Stomach smooth muscle (tissue), 2 donors: ENCODE measurements around the gene ZSCAN23.

ENCODE experiments used
- H3K27ac ChIP-seq: one replicate; pipeline ENCODE4 v1.7.0; 2013; ENCODE audit warnings: mild to moderate bottlenecking, low read length, inconsistent platforms
- H3K27me3 ChIP-seq, 2 donors: one replicate each; pipeline ENCODE4 v1.7.0; 2013; ENCODE audit warnings: low read length in 2 of 2; ENCODE audit not compliant: insufficient read depth in 2 of 2, control insufficient read depth in 1 of 2
- H3K36me3 ChIP-seq, 2 donors: one replicate each; pipeline ENCODE4 v1.7.0; 2013; ENCODE audit warnings: low read length in 2 of 2; ENCODE audit not compliant: control insufficient read depth in 2 of 2, insufficient read depth in 2 of 2
- H3K4me1 ChIP-seq: one replicate; pipeline ENCODE4 v1.7.0; 2013; ENCODE audit warnings: low read length; ENCODE audit not compliant: control insufficient read depth, insufficient read depth
- H3K4me3 ChIP-seq, 2 donors: one replicate each; pipeline ENCODE4 v1.7.0; 2013; ENCODE audit warnings: low read length in 2 of 2
- H3K9ac ChIP-seq, 2 donors: one replicate each; pipeline ENCODE4 v1.7.0; 2013; ENCODE audit warnings: low read length in 2 of 2, mild to moderate bottlenecking in 1 of 2
- H3K9me3 ChIP-seq, 2 donors: one replicate each; pipeline ENCODE4 v1.7.0; 2013; ENCODE audit warnings: low read length in 2 of 2; ENCODE audit not compliant: control insufficient read depth in 2 of 2
- donor health status: healthy.
- donor health status: Pancreatic carcinoma.

The ZSCAN23 gene

DNA sequence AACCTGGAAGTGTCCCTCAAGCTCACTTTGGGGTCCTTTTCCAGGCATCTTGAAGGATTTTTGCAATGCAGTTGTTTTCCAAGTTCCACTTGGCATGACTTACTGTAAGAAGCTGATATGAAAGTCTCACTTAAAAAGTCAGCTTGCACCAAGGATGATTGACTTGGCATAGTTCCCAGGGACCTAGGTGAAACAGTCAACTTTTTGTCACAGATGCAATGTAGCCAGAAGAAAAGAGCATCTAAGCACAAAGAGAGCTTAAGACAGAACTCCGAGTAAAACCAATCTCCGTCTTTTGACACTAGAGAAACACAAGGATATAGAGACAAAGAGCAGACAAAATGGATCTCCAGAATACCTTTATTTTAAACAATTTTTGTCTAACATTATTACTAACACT lies 41.1 kb downstream of the ZSCAN23 start:
- Histone ChIP-seq H3K9ac (no peak overlapping the region), H3K27ac (no peak overlapping the region), H3K4me3 (no peak overlapping the region), H3K9me3 (no peaks in the 10 kb centered on the region), H3K4me1 (peaks cover 7% of the 10 kb centered on the region), H3K36me3 (peaks cover 0 to 7% of the 10 kb centered on the region in 2 donors), H3K27me3 (peaks cover 0 to 3% of the 10 kb centered on the region in 2 donors)

DNA sequence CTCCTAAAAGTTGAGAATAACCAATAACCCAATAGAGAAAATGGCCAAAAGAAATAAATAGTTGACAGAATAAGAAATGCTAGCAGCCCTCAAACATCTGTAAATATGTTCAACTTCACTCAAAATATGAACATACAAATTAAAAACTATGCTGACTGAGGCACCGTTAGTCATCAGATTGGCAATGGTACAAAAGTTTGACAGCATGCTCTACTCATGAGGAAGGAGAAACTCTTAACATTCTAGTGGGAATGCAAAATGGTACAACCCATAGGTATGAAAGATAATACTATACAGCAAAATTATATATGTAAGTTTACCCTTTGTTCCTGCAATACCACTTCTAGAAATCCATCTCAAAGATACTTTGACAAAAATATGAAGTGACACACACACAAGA lies 42.1 kb downstream of the ZSCAN23 start:
- Histone ChIP-seq H3K27me3 (no peaks in the 10 kb centered on the region), H3K9ac (no peak overlapping the region), H3K36me3 (peaks cover 0 to 10% of the 10 kb centered on the region in 2 donors), H3K4me1 (peaks cover 13% of the 10 kb centered on the region), H3K27ac (no peak overlapping the region), H3K9me3 (no peaks in the 10 kb centered on the region), H3K4me3 (no peak overlapping the region)

DNA sequence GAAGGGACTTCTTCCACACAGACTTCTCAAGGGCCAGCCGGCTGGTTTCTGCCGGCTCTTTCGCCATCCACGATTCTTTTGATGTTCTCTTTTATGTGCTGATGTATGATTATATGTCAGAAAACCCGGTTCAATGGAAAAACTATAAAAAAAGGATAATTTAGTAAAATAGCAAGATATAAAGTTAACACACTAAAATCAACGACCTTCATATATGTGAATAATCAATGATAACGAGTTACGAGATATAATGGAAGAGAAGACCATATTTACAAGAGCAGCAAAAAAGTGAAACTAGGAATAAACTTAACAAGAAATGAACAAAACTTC lies 43.2 kb downstream of the ZSCAN23 start:
- Histone ChIP-seq H3K9me3 (no peaks in the 10 kb centered on the region), H3K9ac (peak overlapping the region; percentile 92 to 93), H3K27ac (peak overlapping the region; percentile 37), H3K4me1 (peaks cover 13% of the 10 kb centered on the region), H3K27me3 (no peaks in the 10 kb centered on the region), H3K36me3 (peaks cover 0 to 10% of the 10 kb centered on the region in 2 donors), H3K4me3 (peak overlapping the region; percentile 96 to 98)

DNA sequence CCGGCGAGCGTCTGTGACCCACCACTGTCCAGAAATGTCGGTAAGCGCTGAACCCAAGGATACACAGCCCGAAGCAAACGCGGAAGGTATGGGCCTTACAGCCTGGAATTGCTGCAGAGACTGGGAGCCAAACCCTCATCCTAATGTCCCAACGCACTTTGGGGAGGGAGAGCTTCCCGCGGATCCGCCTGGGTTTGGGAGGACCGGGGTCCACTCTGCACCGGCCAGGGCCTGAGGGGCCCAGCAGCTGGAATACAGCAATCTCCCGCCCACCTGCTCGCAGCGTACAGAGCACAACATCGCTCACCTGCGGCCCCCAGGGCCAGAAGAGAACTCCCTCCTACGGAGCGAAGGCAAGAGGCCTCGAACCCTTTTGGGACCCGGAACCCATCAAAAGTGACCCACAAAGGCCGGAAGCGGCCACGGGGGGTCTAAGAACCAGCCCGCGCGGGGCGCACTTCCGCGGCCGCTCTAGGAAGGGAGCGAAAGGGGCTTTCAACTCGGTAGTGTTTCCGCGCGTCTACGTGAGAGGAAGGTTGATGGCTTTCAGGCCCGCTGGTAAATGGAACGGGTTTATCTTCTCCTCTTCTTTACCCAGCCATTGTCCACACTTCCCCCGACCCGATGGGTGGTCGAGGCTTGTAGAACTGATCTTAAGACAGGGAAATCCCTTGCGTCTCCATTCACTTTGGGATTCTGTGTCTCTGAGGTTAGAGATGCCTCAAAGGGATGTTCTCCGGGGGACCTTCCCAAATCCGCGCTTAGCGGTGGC lies 43.8 kb downstream of the ZSCAN23 start, which contains the start of gene ZSCAN12:
Gene ZSCAN12, minus strand, starts transcription at position 398 of the 772 bp plus-strand sequence. CDS start 1,342 bp downstream, outside the sequence.
- Histone ChIP-seq H3K4me3 (peak within 1 kb of the TSS; percentile 96 to 98), H3K27ac (peak within 1 kb of the TSS; percentile 37), H3K27me3 (no peaks in the 10 kb centered on the region), H3K9ac (peak within 1 kb of the TSS; percentile 92 to 93), H3K36me3 (peaks cover 0 to 10% of the 10 kb centered on the region in 2 donors), H3K4me1 (peaks cover 13% of the 10 kb centered on the region), H3K9me3 (no peaks in the 10 kb centered on the region)

DNA sequence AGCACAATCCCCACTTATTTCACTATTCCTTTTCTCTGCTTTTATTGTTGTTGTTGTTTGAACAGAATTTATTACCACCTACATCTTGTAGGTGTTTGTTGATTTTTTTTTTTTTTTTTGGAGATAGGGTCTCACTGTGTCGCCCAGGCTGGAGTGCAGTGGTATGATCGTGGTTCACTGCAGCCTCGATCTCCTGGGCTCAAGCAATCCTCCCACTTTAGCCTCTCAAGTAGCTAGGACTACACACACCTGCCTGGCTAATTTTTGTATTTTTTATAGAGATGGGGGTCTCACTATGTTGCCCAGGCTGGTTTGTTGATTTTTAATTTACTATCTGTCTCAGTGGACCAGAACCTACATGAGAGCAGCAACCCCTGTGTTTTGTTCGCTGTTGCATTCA lies 47.4 kb downstream of the ZSCAN23 start:
- Histone ChIP-seq H3K27me3 (no peaks in the 10 kb centered on the region), H3K9ac (no peak overlapping the region), H3K9me3 (no peaks in the 10 kb centered on the region), H3K4me3 (no peak overlapping the region), H3K36me3 (peaks cover 9 to 21% of the 10 kb centered on the region in 2 donors), H3K27ac (no peak overlapping the region), H3K4me1 (peaks cover 13% of the 10 kb centered on the region)

DNA sequence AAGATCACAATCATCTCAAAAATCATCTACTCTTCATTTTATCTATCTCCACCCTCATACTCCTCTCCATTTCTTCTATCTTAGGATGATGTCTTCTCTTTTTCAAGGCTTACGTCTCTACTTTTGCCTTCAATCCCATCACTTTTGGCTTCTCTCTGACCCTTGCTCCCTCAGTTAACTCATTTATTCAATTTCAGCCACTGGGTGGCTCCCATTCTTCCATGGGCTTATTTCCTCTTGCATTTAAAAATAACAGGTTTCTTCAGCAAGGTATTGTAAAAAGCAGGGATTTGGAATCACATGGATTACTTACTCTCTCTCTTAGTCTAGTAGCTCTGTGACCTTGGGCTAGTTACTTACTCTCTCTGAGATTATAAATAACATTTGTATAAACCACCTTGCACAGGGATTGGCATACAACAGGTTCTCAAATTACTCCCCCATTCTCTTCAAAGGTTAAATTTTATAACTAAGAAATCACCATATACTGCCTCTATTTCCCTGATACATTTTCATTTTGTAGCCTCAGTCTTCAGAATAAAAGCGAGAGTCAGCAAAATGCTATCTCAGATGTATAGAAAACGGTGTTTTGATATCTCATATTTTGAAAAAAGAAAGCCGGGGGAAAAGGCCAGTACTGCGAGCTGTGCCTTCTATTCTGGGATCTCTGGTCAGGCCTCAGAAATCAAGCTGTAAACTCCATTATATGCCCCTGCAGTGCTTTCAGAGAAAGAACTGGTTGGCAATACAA lies 49.2 kb downstream of the ZSCAN23 start:
- Histone ChIP-seq H3K27ac (no peak overlapping the region), H3K36me3 (peaks cover 18 to 39% of the 10 kb centered on the region in 2 donors), H3K9me3 (no peaks in the 10 kb centered on the region), H3K4me1 (peaks cover 10% of the 10 kb centered on the region), H3K27me3 (no peaks in the 10 kb centered on the region), H3K9ac (no peak overlapping the region), H3K4me3 (no peak overlapping the region)

DNA sequence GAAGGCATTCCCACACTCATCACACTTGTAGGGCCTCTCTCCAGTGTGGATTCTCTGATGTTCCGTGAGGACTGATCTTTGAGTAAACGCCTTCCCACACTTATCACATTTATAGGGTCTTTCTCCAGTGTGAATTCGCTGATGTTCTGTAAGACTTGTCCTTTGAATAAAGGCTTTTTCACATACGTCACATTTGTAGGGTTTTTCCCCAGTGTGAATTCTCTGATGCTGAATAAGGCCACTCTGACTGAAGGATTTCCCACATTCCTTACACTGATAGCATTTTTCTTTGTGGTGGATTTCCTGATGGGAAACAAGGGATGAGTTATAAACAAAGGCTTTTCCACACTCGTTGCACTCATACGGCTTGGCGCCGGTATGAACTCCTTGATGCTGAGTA lies 52.6 kb downstream of the ZSCAN23 start:
- Histone ChIP-seq H3K27me3 (no peaks in the 10 kb centered on the region), H3K27ac (no peak overlapping the region), H3K9ac (no peak overlapping the region), H3K4me1 (no peaks in the 10 kb centered on the region), H3K36me3 (peaks cover 18 to 39% of the 10 kb centered on the region in 2 donors), H3K4me3 (no peak overlapping the region), H3K9me3 (no peaks in the 10 kb centered on the region)

DNA sequence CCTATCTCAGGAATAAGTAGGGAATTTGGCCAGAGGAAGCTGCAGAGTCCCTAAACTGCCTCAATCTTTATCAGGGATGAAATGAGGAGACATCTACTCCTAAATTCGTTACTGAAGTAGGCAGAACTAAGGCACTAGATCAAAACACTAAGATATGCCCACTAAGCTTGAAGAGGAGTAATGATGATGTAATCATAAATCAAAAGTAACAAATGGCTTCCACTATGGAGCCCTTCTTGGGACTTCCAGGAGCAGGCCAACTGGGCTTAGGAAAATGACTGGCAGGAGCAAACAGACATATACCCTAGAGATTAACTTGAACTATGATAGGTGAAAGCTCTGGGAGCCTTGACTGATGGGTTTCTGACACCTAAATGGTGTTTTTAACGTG lies 59.2 kb downstream of the ZSCAN23 start:
- no peak overlapping the region for H3K27ac ChIP-seq
- no peaks in the 10 kb centered on the region for H3K9me3 ChIP-seq
- no peaks in the 10 kb centered on the region for H3K4me1 ChIP-seq
- peaks cover 7 to 16% of the 10 kb centered on the region in 2 donors for H3K36me3 ChIP-seq
- H3K9ac ChIP-seq, result no peak overlapping the region
- H3K27me3 ChIP-seq, result no peaks in the 10 kb centered on the region
- no peak overlapping the region for H3K4me3 ChIP-seq

DNA sequence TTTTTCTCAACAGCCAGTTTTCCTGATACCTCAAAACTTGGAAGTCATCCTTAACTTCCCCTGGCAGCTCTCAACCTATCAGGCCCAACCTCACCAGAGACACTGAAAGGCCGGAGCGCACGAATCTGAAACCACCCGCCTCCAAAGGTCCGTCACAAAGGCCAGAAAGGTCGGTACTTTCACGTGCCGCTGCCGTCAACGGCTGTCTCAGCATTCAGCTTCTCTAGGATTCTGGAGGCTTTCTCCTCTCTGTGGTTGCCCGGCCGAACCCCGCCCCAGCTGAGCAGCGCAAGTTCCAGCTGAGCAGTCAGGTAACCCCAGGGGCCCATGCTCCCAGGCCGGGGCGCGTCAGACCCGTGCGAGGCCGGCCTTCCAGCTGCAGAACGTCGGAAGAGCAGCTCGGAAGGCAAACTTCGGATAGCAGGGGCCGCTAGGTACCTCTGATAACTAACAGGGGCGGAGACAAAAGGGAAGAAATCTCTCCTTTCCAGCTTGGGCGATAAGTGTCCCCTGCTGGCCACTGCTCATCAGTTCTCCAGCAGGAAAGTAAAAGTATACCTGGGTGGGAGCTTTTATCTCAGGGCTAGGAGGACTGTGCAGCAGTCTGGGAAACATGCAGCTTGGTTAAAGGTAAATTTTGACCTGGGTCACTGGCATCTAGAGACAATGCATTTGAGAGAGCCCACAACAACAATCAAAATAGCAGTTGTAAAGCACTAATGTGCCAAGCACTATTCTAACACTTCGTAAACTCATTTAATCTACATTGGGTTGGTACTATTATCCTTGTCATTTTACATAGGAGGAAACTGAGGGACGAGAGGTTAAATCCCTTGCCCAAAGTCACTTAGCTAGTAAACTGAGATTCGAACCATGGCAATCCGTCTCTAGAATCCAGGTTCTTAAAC lies 59.8 kb downstream of the ZSCAN23 start:
- Histone ChIP-seq H3K4me3 (peak overlapping the region; percentile 71 to 78), H3K4me1 (no peaks in the 10 kb centered on the region), H3K9me3 (no peaks in the 10 kb centered on the region), H3K36me3 (peaks cover 6 to 9% of the 10 kb centered on the region in 2 donors), H3K9ac (peak overlapping the region; percentile 58 to 75), H3K27me3 (no peaks in the 10 kb centered on the region), H3K27ac (peak overlapping the region; percentile 66)
